HG03565 (cell line): ENCODE measurements around the gene NAIF1.
A peak's percentile ranks its signal among the peaks of the same experiment; 100 is the strongest.
"Not testable (repeated sequence)": the region's sequence is repeated elsewhere in the genome, so short reads cannot be mapped to it uniquely, and the experiment has no call there.

Experiments used
- ATAC-seq: cut with Tn5 transposase; IDR thresholded peaks from one replicate; pipeline ENCODE4 v1.9.1; 2021; ENCODE audit warnings: mild to moderate bottlenecking, moderate library complexity; ENCODE audit not compliant: unreplicated experiment

The NAIF1 gene, protein sequence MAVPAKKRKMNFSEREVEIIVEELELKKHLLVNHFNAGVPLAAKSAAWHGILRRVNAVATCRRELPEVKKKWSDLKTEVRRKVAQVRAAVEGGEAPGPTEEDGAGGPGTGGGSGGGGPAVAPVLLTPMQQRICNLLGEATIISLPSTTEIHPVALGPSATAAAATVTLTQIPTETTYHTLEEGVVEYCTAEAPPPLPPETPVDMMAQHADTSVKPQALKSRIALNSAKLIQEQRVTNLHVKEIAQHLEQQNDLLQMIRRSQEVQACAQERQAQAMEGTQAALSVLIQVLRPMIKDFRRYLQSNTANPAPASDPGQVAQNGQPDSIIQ

DNA sequence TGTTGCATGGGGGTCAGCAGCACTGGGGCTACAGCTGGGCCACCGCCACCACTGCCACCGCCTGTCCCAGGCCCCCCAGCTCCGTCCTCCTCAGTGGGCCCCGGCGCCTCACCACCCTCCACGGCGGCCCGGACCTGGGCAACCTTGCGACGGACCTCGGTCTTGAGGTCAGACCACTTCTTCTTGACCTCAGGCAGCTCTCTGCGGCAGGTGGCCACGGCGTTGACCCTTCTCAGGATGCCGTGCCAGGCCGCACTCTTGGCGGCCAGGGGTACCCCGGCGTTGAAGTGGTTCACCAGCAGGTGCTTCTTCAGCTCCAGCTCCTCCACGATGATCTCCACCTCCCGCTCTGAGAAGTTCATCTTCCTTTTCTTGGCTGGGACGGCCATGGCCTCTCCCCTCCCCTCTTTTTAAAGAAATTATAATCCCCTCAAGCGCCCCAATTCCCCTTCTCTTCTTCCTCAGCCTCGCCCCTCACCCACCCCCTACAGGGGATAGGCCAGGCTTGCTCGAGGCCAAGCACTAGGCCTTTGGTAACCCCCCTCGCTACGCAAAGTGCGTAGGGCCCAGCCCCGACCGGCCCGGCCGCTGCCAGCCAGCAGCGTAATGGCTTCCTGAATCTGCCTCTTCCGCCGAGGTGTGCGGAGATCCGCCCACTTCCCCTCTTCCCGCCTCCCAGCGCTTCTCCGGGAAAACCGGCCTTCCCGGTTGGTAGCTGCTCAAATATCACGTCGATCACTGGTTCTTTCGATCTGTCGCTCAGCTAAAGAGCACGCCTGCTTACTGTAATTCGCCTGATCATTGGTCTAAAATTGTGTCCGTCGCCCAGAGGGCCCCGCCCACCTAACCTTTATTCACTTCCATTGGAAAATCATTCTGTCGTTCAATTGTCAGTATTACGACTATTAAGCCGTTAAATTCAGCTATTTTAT is at the start of gene NAIF1:
Gene NAIF1, minus strand, starts transcription at position 608 of the 932 bp plus-strand sequence. Its CDS starts 219 bp downstream, at position 389.
- peak; percentile 59 for ATAC-seq

DNA sequence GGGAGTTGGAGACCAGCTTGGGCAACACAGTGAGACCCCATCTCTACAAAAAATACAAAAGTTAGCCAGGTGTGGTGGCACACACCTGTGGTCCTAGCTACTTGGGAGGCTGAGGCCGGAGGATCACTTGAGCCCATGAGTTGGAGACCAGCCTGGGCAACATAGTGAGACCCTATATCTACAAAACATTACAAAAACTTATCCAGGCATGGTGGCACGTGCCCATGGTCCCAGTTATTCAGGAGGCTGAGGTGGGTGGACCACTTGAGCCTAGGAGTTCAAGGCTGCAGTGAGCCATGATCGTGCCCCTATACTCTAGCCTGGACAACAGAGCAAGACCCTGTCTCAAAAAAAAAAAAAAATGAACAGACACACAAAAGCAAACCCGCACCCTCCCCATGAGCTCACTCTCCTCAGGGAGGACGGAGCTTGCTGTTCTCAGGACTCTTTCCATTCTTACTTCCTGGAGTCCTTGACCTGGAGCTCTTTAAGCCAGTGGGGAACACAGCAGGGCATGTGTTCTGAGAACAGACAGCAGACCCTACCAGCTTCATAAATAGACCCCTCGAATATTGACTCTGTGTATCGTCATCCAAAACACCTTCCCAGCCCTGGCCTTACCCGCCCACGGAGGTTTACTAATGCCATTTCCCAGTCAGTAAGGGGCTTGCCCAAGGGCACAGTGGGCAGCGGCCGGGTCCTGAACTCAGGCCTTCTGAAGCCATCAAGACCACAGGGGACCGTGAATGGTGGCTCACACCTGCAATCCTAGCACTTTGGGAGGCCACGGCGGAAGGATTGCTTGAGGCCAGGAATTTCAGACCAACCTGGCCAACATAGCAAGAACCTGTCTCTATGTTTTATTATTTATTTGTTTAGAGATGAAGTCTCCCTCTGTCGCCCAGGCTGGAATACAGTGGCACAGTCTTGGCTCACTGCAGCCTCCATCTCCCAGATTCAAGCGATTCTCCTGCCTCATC is 49.3 kb upstream of the NAIF1 start:
- ATAC-seq, result no peak

DNA sequence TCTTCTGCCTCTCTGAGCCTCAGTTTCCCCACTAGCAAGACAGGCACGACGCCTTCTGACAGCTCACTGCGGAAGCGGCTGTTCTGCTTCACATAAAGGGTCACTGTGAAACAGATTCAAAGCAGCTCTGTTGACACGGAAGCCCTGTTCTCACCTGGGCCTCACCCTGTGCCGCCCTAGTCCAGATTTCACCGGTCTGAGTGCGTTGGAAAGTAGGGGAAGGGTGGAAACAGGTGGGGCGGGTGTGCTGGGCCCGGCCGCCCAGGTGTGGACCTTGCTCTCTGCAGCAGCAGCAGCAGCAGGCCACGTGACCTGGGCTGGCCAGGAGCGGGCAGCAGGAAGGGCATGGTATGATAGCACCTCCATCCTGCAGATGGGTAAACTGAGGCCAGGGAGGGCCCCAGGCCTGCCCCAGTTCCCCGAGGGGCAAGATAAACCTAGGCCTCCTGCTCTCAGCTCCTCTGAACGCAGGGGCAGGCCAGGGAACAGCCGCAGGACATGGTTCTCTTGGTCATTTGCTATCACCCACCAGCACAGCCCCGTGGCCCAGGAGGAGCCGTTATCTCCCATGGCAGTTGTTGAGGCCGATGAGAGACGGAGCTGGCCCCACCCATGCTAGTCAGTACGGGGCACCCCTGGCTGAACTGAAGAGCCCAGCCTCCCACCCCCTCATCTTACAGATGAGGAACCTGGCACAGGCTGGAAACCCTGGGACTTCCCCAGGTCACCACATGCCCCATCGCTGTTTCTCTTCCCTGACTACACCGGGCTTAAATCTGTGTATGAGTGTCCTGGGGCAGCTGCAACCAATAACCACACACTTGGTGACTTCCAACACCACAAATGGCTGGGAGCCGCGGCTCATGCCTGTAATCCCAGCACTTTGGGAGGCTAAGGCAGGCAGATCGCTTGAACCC is 48.3 kb upstream of the NAIF1 start:
- ATAC-seq, result no peak

DNA sequence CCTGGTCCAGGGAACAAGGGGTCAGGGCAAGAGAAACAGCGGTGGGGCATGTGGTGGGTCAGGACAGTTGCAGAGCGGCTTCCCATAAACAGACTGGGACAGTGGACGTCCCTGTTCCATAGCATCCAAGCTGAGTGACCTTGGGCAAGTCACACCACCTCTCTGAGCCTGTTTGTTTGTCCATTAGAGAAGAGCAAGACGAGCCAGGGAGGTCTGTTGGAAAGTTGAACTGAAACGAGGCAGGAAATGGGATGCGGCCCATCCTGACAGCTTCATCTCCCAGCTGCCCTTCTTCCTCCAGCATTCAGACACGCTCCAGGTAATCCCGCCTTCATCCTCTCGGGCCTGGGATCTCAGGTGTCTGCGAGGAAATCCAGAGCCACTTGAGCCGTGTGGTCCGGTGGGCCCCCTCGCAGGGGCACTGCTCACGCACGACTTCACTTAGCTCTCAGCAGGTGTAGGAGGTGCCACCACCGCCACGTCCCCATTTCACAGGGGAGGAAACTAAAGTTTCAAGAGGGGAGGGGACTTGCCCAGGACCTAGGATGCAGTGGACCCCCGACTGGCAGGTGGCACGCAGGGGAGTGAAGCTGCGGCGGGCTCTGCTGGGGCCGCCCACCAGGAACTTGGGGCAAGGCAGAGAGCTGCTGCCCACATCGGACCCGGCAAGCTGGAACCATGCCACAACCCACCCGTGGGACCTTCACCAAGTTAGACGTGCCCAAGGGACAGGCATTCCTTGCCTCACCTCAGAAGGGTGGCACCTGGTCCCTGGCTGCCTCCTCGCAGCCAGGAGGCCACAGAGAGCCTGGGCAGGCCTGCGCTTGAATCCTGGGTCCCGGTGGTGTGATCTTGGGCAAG is 47.4 kb upstream of the NAIF1 start:
- ATAC-seq, result no peak

DNA sequence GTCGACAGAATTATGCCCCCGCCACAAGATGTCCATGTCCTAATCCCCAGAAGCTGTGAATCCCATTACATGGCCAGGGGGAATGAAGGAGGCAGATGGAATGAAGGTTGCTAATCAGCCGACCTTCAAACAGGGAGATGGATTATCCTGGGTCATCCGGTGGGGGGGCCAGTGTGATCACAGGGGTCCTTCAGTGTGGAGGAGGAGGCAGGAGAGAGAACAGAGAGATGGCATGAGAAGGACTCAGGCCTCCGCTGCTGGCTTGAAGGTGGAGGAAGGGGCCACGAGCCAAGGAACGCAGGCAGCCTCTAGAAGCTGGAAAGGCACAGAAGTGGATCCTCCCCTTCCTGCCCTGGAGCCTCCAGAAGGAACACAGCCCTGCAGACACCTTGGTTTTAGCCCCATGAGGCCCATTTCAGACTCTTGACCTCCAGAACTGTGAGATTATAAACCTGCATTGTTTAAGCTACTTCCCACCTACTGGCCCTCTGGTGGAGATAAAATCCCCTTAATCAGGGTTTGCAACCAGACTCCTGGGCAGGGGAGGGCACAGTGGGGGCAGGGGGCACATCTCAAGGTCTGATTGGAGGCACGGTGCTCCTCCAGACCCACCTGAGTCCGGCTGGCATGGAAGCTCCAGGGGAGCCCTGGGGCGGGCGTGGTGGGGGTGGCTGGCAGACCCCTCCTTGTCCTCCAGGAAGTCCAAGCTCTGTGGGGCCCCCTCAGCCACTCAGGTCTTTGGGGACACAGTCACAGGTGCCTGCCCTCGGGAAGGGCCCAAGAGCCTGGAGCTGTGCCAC is 46.6 kb upstream of the NAIF1 start:
- ATAC-seq, result no peak

DNA sequence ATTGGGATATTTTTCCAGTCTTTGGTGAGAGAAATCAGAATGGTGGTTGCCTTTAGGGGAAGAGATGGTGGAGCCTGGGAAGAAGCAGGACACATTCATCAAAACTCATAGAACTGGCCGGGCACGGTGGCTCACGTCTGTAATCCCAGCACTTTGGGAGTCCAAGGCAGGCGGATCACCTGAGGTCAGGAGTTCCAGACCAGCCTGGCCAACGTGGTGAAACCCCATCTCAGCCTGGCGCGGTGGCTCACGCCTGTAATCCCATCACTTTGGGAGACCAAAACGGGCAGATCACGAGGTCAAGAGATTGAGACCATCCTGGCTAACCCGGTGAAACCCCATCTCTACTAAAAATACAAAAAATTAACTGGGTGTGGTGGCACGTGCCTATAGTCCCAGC is 44.6 kb upstream of the NAIF1 start:
- not testable (repeated sequence) for ATAC-seq

DNA sequence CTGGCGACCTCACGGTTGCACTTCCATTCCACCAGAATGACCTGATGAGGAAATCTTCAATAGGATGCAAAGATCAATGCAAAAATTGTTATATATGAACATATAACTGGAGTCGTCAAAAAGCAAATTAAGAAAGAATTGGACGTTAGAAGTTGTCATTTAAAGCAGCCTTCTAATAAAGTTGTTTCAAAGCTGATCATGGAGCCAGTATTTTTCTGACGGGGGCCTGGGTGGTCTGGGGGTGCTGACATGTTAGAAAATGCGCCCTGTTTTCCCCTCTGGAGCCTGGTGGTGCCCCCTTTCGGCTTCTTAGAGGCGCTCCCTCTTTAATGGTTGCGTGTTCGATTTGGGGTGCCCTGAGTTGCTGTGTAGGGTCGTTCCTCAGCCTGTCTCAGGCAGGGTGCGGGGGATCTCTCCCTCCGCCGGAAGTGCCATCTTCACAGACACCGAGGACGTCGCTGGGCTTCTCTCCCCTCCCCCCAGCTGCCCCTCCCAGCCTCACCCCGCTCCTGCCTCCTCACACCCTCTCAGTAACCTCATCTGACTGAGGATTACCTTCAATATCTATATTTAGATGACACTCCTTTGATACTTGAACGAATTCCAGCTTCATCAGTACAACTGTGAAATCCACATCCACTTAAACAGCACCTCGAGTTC is 42.1 kb upstream of the NAIF1 start:
- no peak for ATAC-seq

DNA sequence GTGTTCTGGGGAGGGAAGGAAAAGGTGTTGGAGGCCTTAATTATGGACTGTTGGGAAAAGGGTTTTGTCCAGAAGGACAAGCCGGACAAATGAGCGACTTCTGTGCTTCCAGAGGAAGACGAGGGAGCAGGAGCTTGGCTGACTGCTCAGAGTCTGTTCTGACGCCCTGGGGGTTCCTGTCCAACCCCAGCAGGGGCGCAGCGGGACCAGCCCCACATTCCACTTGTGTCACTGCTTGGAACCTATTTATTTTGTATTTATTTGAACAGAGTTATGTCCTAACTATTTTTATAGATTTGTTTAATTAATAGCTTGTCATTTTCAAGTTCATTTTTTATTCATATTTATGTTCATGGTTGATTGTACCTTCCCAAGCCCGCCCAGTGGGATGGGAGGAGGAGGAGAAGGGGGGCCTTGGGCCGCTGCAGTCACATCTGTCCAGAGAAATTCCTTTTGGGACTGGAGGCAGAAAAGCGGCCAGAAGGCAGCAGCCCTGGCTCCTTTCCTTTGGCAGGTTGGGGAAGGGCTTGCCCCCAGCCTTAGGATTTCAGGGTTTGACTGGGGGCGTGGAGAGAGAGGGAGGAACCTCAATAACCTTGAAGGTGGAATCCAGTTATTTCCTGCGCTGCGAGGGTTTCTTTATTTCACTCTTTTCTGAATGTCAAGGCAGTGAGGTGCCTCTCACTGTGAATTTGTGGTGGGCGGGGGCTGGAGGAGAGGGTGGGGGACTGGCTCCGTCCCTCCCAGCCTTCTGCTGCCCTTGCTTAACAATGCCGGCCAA is 41.3 kb upstream of the NAIF1 start:
- ATAC-seq, result no peak

DNA sequence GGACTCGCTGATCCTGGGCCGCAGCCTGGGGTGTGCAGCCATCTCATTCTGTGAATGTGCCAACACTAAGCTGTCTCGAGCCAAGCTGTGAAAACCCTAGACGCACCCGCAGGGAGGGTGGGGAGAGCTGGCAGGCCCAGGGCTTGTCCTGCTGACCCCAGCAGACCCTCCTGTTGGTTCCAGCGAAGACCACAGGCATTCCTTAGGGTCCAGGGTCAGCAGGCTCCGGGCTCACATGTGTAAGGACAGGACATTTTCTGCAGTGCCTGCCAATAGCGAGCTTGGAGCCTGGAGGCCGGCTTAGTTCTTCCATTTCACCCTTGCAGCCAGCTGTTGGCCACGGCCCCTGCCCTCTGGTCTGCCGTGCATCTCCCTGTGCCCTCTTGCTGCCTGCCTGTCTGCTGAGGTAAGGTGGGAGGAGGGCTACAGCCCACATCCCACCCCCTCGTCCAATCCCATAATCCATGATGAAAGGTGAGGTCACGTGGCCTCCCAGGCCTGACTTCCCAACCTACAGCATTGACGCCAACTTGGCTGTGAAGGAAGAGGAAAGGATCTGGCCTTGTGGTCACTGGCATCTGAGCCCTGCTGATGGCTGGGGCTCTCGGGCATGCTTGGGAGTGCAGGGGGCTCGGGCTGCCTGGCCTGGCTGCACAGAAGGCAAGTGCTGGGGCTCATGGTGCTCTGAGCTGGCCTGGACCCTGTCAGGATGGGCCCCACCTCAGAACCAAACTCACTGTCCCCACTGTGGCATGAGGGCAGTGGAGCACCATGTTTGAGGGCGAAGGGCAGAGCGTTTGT is 40.5 kb upstream of the NAIF1 start:
- no peak for ATAC-seq

DNA sequence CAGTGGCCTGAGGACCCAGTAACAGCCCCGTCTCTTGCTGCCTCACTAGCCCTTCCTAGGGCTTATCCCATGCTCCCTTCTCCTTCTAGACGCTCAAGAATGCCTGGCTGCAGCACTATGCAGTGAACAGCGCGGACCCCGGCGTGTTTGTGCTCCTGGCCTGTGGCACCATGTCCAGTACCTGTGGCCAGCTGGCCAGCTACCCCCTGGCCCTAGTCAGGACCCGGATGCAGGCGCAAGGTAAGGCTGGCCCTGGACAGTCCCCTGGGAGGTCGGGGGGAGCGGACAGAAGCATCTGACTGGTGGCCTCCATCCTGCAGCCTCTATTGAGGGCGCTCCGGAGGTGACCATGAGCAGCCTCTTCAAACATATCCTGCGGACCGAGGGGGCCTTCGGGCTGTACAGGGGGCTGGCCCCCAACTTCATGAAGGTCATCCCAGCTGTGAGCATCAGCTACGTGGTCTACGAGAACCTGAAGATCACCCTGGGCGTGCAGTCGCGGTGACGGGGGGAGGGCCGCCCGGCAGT is 39.9 kb upstream of the NAIF1 start:
- ATAC-seq, result no peak

DNA sequence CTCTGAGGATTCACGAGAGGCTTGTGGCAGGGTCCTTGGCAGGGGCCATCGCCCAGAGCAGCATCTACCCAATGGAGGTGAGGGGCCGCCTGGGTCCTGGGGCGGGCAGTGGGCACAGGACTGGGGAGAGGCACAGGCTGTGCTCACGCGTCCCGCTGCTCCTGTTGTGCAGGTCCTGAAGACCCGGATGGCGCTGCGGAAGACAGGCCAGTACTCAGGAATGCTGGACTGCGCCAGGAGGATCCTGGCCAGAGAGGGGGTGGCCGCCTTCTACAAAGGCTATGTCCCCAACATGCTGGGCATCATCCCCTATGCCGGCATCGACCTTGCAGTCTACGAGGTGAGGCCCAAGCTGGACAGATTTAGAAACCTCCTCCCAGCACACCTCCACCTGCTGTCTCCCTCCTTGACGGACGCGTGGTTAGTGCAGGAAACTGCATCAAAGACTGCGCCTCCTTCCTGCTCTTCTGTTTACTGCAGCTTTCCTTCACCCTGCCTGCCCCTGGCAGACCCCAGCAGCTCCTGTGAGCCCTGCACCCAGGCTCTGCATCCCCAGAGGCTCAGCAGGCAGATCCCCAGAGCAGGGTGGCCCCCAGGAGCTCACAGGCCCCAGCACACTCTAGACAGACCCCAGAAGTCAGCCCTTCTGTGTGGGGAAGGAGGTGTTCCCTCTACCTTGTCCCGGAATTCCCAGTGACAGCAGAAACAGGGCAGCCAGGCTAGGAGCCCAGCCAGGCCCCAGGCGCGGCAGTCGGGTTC is 39.2 kb upstream of the NAIF1 start:
- no peak for ATAC-seq

DNA sequence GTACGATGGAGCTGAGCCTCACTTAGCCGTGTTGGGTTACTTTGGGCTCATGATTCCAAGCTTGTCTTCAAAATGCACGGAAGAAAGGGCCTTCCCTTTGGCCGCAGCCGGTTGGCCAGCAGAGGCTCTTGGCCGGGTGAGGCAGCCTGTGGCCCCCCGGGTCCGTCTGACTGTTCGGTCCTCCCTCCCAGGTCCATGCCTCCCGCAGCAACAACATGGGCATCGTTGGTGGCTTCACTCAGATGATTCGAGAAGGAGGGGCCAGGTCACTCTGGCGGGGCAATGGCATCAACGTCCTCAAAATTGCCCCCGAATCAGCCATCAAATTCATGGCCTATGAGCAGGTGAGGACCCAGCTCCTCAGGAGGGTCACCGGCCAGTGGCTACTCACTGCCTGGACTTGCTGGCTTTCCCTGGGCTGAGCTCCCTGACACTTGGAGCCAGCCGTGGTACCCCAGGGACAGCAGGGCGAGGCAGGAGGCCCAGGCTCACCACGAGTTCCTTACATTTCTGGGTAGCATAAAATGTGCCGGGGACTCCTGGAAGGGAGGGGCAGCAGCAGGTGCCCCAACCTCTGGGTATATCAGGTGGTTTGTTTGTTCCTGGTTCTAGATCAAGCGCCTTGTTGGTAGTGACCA is 38.5 kb upstream of the NAIF1 start:
- ATAC-seq, result no peak

DNA sequence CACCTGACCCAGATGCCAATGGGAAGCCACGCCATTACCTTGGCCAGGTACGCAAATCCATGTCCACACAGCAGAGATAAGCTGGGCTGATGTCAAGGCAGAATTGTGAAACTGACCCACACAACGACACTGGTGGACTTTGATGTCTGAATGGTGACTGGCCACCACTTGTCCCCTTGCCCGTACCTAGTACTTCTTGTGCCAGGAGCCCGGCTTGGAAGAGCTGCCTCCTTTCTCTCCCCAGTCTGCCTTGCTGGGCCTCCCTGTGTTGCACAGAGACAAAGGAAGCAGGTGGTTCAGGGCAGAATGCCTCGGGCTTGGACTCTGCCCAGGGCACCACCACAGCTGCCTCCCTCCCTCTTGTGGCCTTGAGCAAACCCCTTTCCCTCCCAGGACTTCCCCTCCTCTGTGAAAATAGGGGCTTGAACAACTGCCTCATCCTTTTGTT is 37.1 kb upstream of the NAIF1 start:
- ATAC-seq, result no peak

DNA sequence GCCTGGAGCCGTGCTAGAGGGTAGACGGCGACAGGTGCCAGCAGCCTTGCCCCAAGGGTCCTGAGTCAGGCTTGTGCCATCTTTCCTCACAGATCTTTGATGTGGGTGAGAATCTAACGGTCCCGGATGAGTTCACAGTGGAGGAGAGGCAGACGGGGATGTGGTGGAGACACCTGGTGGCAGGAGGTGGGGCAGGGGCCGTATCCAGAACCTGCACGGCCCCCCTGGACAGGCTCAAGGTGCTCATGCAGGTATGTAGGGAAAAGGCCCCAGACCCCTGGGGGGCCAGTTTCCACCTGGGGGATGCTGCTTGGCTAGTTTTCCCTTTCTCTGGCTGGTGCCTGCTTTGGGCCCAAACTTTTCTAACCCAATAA is 36.5 kb upstream of the NAIF1 start:
- ATAC-seq, result no peak
